Stimulated activated CD4-positive, alpha-beta T cell treated with anti-CD3 and anti-CD28 coated beads, Interleukin-12 subunit alpha, Interleukin-12 subunit beta, amount 100 ng/mL, for 48 hours (primary cell): ENCODE results near the gene SUPT16H.
"Not testable (repeated sequence)": the region's sequence is repeated elsewhere in the genome, so short reads cannot be mapped to it uniquely, and the experiment has no call there.

Experiments
- DNase-seq, 3 donors: peaks; one replicate each; pipeline ENCODE4 v3.0.0-alpha.2; 2020; ENCODE audit warnings: low read depth in 2 of 3, low spot score in 1 of 3

Gene SUPT16H

GRCh38 chr14:21383848-21384493, at the start of gene SUPT16H:
TSS of gene SUPT16H (minus strand) at chr14:21384019. CDS start at chr14:21383927, 92 bp downstream.
- DNase-seq: peak; percentile 91 to 93 (median 93)

GRCh38 chr14:21431126-21431525, 47.3 kb upstream of the SUPT16H start:
- no peak for DNase-seq

- no peak for DNase-seq
These were observed 45.1 kb upstream of the SUPT16H start for GRCh38 chr14:21428930-21429329.

- no peak for DNase-seq
These were observed 42.9 kb upstream of the SUPT16H start for GRCh38 chr14:21426692-21427091.

DNA sequence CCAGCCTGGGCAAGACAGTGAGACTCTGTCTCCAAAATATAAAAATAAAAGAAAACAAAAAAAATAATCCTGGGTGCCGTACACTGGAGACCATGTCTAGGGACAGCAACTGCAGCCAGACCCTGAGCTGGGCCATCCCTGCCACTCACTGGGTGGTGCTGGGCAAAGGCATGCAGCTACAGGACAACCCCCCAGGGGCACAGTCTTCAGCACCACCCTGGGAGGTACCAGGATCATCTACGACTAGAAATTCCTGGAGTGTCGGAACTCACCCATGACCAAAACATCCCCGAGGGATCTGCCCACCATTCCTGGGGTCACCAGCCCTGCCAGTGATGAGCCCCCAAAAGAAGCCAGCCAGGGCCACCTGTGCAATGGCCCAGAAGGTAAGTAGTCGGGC, 35.7 kb upstream of the SUPT16H start:
- DNase-seq: no peak

- no peak for DNase-seq
These were observed 31.5 kb upstream of the SUPT16H start for GRCh38 chr14:21415329-21415728.

- DNase-seq: peak in 1 of 3 donors; percentile 22
These were observed 30.4 kb upstream of the SUPT16H start for GRCh38 chr14:21414137-21414631.

DNA sequence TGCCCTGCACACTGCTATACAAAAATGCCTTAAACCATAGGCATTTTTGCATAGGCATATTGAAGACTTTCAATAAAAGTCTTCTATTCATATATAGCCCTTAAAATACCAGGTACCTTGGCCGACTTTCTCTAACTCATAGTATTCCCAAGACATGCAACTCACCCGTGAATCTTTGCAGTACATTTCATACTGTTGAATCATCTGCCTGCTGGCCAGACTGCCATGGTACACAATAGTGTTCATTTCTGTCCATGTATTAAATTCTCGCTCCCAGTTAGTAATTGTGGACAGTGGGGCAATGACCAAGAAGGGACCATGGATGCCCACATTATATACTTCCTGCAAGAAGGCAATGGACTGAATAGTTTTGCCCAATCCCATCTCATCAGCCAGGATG, 24.3 kb upstream of the SUPT16H start:
- DNase-seq: no peak

DNA sequence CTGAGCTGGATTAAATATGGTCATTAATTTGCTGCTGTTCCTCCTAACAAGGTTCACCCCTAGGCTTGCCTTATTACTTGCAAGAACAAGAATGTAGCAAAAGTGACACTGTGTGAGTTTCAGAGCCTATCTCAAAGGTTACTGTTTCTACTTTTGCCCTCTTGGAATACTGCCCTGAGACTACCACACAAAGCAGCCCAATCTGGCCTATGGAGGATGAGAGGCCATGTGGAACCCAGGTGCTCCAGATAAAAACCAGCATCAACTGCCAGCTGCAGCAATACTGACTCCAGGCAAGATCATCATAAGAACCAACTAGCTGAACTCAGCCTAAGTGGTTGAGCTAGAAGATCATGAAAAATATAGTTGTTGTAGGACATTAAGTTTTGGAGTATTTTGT, 22.4 kb upstream of the SUPT16H start:
- no peak for DNase-seq

DNA sequence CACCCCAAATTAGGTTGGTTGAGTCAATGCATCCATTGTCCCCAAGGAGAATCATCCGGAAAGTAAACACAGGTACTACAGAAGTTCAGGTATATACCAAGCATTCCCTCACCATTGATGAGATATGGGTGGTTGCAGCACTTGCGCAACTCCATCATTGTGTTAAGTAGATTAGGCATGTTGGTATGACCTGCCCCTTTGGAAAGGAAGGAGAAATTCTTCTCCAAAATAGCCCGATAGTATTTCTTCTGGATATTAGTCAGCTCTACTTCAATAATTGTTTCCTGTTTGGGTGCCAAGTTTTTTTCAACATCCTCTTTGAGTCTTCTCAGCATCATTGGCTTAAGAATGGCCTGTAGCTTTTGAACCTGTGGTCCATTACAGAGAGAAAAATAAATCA, 21.3 kb upstream of the SUPT16H start:
- DNase-seq: no peak

- DNase-seq: no peak
These were observed 15.6 kb upstream of the SUPT16H start for GRCh38 chr14:21399311-21399870.

- no peak for DNase-seq
These were observed 15.1 kb upstream of the SUPT16H start for GRCh38 chr14:21398901-21399300.

GRCh38 chr14:21395450-21395849, 11.6 kb upstream of the SUPT16H start:
- DNase-seq: no peak

- DNase-seq: no peak
These were observed 1.5 kb upstream of the SUPT16H start for GRCh38 chr14:21385188-21385904.

- DNase-seq: no peak
These were observed 654 bp upstream of the SUPT16H start for GRCh38 chr14:21384494-21384851.

GRCh38 chr14:21382886-21383847, 652 bp downstream of the SUPT16H start:
- DNase-seq: peak; percentile 34 to 48 (median 44)

GRCh38 chr14:21382095-21382494, 1.7 kb downstream of the SUPT16H start:
- no peak for DNase-seq

- DNase-seq: no peak
These were observed 4.5 kb downstream of the SUPT16H start for GRCh38 chr14:21379338-21379737.

GRCh38 chr14:21373980-21374379, 9.8 kb downstream of the SUPT16H start:
- DNase-seq: no peak

GRCh38 chr14:21372814-21373213, 11.0 kb downstream of the SUPT16H start:
- DNase-seq: not testable (repeated sequence)
